DND-41 (cell line): ENCODE measurements around the gene CLDN2.

Source experiments
- ATAC-seq: fragments of 200-7000 bp; cut with Tn5 transposase; 3 replicates; pipeline ENCODE4 v1.9.1; 2021; ENCODE audit warnings: low read depth; ENCODE audit not compliant: insufficient read depth
- DNase-seq: peaks from one replicate; pipeline ENCODE4 v3.0.0-alpha.2; 2020
- H2AFZ ChIP-seq: 2 replicates; pipeline ENCODE4 v1.6.0; 2012; ENCODE audit warnings: low read depth, low read length
- H3K27ac ChIP-seq: 2 replicates; pipeline ENCODE4 v1.5.1; 2012; ENCODE audit warnings: low read length, inconsistent platforms
- H3K27me3 ChIP-seq: fragments of 200-600 bp; sonication (generic); 2 replicates; pipeline ENCODE4 v1.6.0; 2012; ENCODE audit warnings: low read length, mild to moderate bottlenecking, inconsistent platforms; ENCODE audit not compliant: insufficient read depth, poor library complexity
- H3K36me3 ChIP-seq: 2 replicates; pipeline ENCODE4 v1.5.1; 2012; ENCODE audit warnings: low read length, inconsistent platforms; ENCODE audit not compliant: insufficient read depth
- H3K4me1 ChIP-seq: 2 replicates; pipeline ENCODE4 v1.5.1; 2012; ENCODE audit warnings: mild to moderate bottlenecking, low read length; ENCODE audit not compliant: insufficient read depth
- H3K4me2 ChIP-seq: 2 replicates; pipeline ENCODE4 v1.6.0; 2012; ENCODE audit warnings: mild to moderate bottlenecking, moderate library complexity, low read length, inconsistent platforms; ENCODE audit not compliant: insufficient read depth
- H3K4me3 ChIP-seq, 2 experiments: fragments of 200-600 bp in 1 of 2; shearing (Covaris generic) in 1 of 2; 2 replicates each; pipeline ENCODE4 v1.5.1; 2012 to 2016; ENCODE audit warnings: inconsistent platforms in 2 of 2, low read length in 2 of 2, mild to moderate bottlenecking in 2 of 2, low read depth in 1 of 2, moderate library complexity in 1 of 2
- H3K79me2 ChIP-seq: 2 replicates; pipeline ENCODE4 v1.6.0; 2012; ENCODE audit warnings: low read length, inconsistent platforms; ENCODE audit not compliant: insufficient read depth
- H3K9ac ChIP-seq: 2 replicates; pipeline ENCODE4 v1.6.0; 2012; ENCODE audit warnings: low read depth, mild to moderate bottlenecking, inconsistent platforms, low read length, moderate library complexity
- H3K9me3 ChIP-seq: 2 replicates; pipeline ENCODE4 v1.5.1; 2012; ENCODE audit warnings: low read length, moderate library complexity, mild to moderate bottlenecking, inconsistent platforms; ENCODE audit not compliant: insufficient read depth, severe bottlenecking
- H4K20me1 ChIP-seq: 2 replicates; pipeline ENCODE4 v1.6.0; 2012; ENCODE audit warnings: low read length; ENCODE audit not compliant: insufficient read depth
- EZH2 ChIP-seq: IDR thresholded peaks from 3 replicates; pipeline ENCODE4 v1.6.1; 2012; ENCODE audit warnings: borderline replicate concordance, low read depth, mild to moderate bottlenecking, moderate library complexity, low read length, inconsistent platforms; ENCODE audit not compliant: severe bottlenecking
- TF ChIP-seq, protein P1 (sequence below): IDR thresholded peaks from 2 replicates; pipeline ENCODE4 v1.5.1; 2012; ENCODE audit warnings: borderline replicate concordance, low read length, moderate library complexity, mild to moderate bottlenecking; ENCODE audit not compliant: poor library complexity, severe bottlenecking; ENCODE audit errors: extremely low read depth

The CLDN2 gene

DNA sequence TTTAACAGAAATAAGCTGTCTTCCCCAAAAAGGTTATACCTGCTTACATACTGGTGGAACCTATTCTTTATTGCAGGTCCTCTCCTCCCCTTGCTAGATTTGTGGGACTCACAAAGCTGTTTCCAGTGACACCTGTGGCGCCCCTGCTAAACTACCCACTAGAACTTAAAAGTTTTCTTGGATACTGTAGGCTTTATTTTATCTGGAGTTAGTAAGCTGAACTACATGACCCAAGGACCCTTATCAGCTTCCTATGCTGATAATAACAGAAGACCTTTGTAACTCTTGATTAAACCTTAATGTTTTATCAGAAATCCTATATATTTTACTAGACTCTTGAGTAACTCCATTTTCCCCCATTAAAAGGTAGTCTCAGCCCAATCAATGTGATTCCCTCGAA is 32.3 kb downstream of the CLDN2 start:
- Histone ChIP-seq H3K4me2 (no peak overlapping the region), H3K36me3 (no peaks in the 10 kb centered on the region), H3K27me3 (no peaks in the 10 kb centered on the region), H3K9ac (no peak overlapping the region), H2AFZ (no peak overlapping the region), H3K27ac (no peak overlapping the region), H3K4me3 (no peak overlapping the region), H4K20me1 (no peaks in the 10 kb centered on the region), H3K9me3 (no peaks in the 10 kb centered on the region), H3K4me1 (no peaks in the 10 kb centered on the region), H3K79me2 (no peaks in the 10 kb centered on the region)
- TF ChIP-seq EZH2, result no peak
- TF ChIP-seq, protein P1, sequence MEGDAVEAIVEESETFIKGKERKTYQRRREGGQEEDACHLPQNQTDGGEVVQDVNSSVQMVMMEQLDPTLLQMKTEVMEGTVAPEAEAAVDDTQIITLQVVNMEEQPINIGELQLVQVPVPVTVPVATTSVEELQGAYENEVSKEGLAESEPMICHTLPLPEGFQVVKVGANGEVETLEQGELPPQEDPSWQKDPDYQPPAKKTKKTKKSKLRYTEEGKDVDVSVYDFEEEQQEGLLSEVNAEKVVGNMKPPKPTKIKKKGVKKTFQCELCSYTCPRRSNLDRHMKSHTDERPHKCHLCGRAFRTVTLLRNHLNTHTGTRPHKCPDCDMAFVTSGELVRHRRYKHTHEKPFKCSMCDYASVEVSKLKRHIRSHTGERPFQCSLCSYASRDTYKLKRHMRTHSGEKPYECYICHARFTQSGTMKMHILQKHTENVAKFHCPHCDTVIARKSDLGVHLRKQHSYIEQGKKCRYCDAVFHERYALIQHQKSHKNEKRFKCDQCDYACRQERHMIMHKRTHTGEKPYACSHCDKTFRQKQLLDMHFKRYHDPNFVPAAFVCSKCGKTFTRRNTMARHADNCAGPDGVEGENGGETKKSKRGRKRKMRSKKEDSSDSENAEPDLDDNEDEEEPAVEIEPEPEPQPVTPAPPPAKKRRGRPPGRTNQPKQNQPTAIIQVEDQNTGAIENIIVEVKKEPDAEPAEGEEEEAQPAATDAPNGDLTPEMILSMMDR, result no peak
- ATAC-seq (no peak), DNase-seq (no peak)

DNA sequence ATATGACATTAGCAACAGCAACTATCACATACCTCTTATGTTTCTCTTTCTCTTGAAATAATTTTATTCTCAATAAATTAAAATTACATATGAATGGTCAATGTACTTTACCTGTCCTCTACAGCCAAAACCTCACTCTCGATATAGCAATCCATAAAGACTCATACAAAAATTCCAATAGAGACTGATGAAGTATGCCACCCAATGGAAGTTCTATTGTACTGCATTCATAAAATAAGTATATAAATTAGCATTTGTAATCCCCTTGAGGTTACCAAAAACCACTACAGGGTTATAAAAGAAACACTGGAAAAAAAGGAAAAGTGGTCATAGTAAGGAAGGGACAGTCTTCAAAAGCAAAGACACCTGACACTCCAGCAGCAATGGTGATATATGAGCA is 32.8 kb downstream of the CLDN2 start:
- TF ChIP-seq EZH2, result no peak
- TF ChIP-seq, protein P1, result peak; percentile 44
- H3K4me3 ChIP-seq, result no peak overlapping the region
- H3K27me3 ChIP-seq, result no peaks in the 10 kb centered on the region
- no peaks in the 10 kb centered on the region for H3K4me1 ChIP-seq
- no peak overlapping the region for H3K4me2 ChIP-seq
- no peak overlapping the region for H2AFZ ChIP-seq
- no peaks in the 10 kb centered on the region for H3K9me3 ChIP-seq
- no peaks in the 10 kb centered on the region for H4K20me1 ChIP-seq
- H3K36me3 ChIP-seq, result no peaks in the 10 kb centered on the region
- no peaks in the 10 kb centered on the region for H3K79me2 ChIP-seq
- ATAC-seq (no peak), DNase-seq (no peak)
- no peak overlapping the region for H3K27ac ChIP-seq
- no peak overlapping the region for H3K9ac ChIP-seq

DNA sequence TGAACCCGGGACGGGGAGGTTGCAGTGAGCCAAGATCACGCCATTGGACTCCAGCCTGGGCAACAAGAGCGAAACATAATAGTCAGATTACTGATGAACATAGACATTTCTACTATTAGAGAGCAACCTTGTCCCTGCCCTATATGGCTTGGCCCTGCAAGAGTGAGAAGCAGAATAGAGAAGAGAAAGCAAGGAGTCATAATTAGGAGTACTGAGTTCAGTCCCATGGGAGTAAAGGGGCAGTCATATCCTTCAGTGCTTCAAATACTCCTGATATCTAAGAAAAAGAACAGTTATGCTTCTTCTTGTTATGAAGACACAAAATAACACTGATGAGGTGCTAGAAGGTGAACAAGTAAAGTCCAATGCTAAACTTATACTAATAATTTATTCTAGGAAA is 33.8 kb downstream of the CLDN2 start:
- Histone ChIP-seq H3K9me3 (no peaks in the 10 kb centered on the region), H3K27me3 (no peaks in the 10 kb centered on the region), H2AFZ (no peak overlapping the region), H3K36me3 (no peaks in the 10 kb centered on the region), H3K4me2 (no peak overlapping the region), H3K4me3 (no peak overlapping the region), H3K27ac (no peak overlapping the region), H3K4me1 (no peaks in the 10 kb centered on the region), H4K20me1 (no peaks in the 10 kb centered on the region), H3K9ac (no peak overlapping the region), H3K79me2 (no peaks in the 10 kb centered on the region)
- ATAC-seq (no peak), DNase-seq (no peak)
- no peak for TF ChIP-seq EZH2
- TF ChIP-seq, protein P1, result no peak

DNA sequence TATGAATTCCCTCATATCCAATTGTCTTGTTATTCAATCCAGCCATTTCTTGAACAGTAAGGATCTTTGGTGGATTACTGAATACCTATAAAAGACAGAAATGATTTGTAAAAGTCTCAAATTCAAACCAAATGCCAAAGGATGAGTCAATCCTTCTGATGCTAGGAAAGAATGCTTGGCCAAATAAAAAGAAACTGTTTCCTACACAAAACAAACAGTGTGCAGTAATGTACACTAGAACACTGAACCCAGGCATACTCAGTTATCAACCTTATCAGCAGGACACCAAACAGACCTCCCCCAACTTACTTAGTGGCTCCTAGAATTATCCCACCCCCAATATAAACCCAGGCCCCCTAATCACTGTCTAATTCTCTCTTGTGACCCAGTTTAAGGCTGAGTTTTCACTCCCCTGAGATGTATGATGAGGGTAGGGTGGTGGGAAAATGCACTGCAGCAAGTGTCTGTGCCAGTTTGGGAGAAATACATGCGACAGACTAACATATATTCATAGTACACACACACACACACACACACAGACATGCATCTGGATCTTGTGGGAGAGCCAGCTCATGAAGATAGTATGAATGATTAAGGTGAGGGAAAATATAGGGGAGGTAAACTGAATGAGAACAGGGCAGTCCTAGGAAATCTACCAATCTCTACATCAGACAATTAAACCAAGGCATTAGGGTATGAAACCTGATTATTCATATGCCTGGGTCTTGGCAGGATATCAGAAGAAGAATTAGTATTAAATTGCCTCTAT is 35.0 kb downstream of the CLDN2 start:
- ATAC-seq (no peak), DNase-seq (no peak)
- Histone ChIP-seq H3K4me3 (no peak overlapping the region), H3K9ac (no peak overlapping the region), H3K79me2 (no peaks in the 10 kb centered on the region), H4K20me1 (no peaks in the 10 kb centered on the region), H3K4me1 (no peaks in the 10 kb centered on the region), H3K4me2 (no peak overlapping the region), H3K27ac (no peak overlapping the region), H3K9me3 (no peaks in the 10 kb centered on the region), H3K27me3 (no peaks in the 10 kb centered on the region), H2AFZ (no peak overlapping the region), H3K36me3 (no peaks in the 10 kb centered on the region)
- no peak for TF ChIP-seq EZH2
- TF ChIP-seq, protein P1, result no peak
